ENCODE results near the gene MAP4K1.
A peak's percentile ranks its signal among the peaks of the same experiment; 100 is the strongest.

The MAP4K1 gene

DNA sequence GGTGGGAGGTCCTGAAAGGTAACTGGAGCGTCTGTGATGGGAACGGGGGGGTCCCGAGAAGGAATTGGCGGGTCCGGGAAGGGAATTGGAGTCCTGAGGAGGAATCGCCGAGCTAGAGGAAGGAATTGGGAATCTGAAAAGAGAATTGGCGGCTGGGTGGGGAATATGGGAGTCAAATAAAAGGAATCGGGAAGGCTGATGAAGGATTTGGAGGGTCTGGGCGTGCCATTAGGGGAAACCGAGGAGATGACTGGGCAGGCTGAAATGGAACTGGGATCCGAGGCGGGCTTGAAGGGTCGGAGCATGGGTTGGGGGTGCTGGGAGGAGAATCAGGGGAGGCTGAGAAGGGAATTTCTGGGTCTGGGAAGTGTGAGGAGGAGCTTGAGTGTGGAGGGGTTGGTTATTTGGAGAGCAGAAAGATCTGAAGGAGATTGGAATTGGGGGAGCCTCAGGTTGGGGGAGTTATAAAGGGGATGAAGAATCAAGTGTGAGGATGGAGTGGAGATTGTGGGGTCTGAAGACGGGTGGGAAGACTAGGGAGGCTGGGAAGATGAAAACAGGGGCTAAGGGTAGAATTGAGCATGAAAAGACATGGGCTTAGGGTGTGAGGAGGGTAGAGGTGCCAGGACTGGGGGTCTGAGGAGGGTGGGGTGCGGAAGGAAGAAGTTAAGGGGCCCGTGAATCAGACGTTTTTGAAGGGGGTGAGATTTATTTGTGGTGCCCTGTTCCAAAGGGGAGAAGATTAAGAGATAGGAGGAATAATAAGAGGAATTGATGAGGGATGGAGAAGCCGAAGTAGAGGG lies 30.4 kb upstream of the MAP4K1 start:
- H3F3A ChIP-seq (ENCODE audit: insufficient read depth, low read length) = no peaks in the 10 kb centered on the region
- no peaks in the 10 kb centered on the region for H3K27me3 ChIP-seq (replicated peaks; ENCODE audit: insufficient read depth, low read length)
- peak overlapping the region; percentile 98 for H3K4me3 ChIP-seq (ENCODE audit: low read length)
- peak overlapping the region; percentile 81 for H2AFZ ChIP-seq (ENCODE audit: low read length)
- peaks cover 11% of the 10 kb centered on the region for H4K20me1 ChIP-seq (ENCODE audit: insufficient read depth, low read length)
- H3K36me3 ChIP-seq (replicated peaks; ENCODE audit: insufficient read depth, low read length) = no peaks in the 10 kb centered on the region
- no peaks in the 10 kb centered on the region for H3K9me3 ChIP-seq (replicated peaks; ENCODE audit: insufficient read depth, low read length)
- H3K79me2 ChIP-seq (ENCODE audit: low read length) = peaks cover 57% of the 10 kb centered on the region
- H3K9me2 ChIP-seq (replicated peaks; ENCODE audit: insufficient read depth, low read length) = no peaks in the 10 kb centered on the region
- DNase-seq = no peak
- H3K4me1 ChIP-seq (ENCODE audit: low read length) = peaks cover 12% of the 10 kb centered on the region
- peak overlapping the region; percentile 95 for H3K9ac ChIP-seq (ENCODE audit: low read length)
- H3K27ac ChIP-seq (ENCODE audit: low read length) = no peak overlapping the region
- peak overlapping the region; percentile 98 for H3K4me2 ChIP-seq (ENCODE audit: low read depth, low read length)
- no peak for TF ChIP-seq EZH2 (optimal IDR thresholded peaks at IDR 0.05; ENCODE audit: low read depth, low read length)
- TF ChIP-seq, protein P1, sequence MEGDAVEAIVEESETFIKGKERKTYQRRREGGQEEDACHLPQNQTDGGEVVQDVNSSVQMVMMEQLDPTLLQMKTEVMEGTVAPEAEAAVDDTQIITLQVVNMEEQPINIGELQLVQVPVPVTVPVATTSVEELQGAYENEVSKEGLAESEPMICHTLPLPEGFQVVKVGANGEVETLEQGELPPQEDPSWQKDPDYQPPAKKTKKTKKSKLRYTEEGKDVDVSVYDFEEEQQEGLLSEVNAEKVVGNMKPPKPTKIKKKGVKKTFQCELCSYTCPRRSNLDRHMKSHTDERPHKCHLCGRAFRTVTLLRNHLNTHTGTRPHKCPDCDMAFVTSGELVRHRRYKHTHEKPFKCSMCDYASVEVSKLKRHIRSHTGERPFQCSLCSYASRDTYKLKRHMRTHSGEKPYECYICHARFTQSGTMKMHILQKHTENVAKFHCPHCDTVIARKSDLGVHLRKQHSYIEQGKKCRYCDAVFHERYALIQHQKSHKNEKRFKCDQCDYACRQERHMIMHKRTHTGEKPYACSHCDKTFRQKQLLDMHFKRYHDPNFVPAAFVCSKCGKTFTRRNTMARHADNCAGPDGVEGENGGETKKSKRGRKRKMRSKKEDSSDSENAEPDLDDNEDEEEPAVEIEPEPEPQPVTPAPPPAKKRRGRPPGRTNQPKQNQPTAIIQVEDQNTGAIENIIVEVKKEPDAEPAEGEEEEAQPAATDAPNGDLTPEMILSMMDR (IDR thresholded peaks at IDR 0.05; ENCODE audit: low read length) = no peak
- no peak for TF ChIP-seq EZH2phosphoT487 (IDR thresholded peaks at IDR 0.05; ENCODE audit: low read length)

DNA sequence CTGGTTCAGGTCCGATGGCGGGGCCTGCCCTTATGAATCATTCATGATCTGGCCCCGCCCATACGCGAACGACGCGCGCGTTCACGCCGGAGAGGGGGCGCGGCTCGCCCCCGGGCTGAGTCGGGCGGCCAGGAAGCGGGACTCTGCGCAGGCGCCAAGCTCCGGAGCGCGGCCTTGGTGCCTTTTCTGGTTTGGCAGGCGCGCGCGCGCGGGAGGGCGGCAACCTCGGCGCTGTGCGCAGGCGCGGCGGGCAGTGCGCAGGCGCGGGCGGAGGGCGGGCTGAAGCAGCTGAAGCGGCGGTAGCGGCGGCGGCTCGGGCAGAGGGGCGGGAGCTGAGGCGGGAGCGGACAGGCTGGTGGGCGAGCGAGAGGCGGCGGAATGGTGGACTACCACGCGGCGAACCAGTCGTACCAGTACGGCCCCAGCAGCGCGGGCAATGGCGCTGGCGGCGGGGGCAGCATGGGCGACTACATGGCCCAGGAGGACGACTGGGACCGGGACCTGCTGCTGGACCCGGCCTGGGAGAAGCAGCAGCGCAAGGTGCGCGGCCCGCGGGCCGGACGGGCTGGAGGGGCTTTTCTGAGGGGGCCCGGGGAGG lies 29.7 kb upstream of the MAP4K1 start, which contains the start of gene ACTN4:
Gene ACTN4, plus strand, starts transcription at position 282 of the 598 bp plus-strand sequence. Its CDS starts 97 bp downstream, at position 379.
- Histone ChIP-seq H2AFZ (ENCODE audit: low read length) (peak within 1 kb of the TSS; percentile 81), H3K27ac (ENCODE audit: low read length) (no peak within 1 kb of the TSS), H3K4me2 (ENCODE audit: low read depth, low read length) (peak within 1 kb of the TSS; percentile 98), H3K9me2 (replicated peaks; ENCODE audit: insufficient read depth, low read length) (no peaks in the 10 kb centered on the region), H3F3A (ENCODE audit: insufficient read depth, low read length) (no peaks in the 10 kb centered on the region), H3K4me1 (ENCODE audit: low read length) (peaks cover 12% of the 10 kb centered on the region), H3K36me3 (replicated peaks; ENCODE audit: insufficient read depth, low read length) (no peaks in the 10 kb centered on the region), H4K20me1 (ENCODE audit: insufficient read depth, low read length) (peaks cover 9% of the 10 kb centered on the region), H3K9ac (ENCODE audit: low read length) (peak within 1 kb of the TSS; percentile 95), H3K4me3 (ENCODE audit: low read length) (peak within 1 kb of the TSS; percentile 98), H3K79me2 (ENCODE audit: low read length) (peaks cover 50% of the 10 kb centered on the region), H3K27me3 (replicated peaks; ENCODE audit: insufficient read depth, low read length) (no peaks in the 10 kb centered on the region), H3K9me3 (replicated peaks; ENCODE audit: insufficient read depth, low read length) (no peaks in the 10 kb centered on the region)
- TF ChIP-seq, protein P1 (IDR thresholded peaks at IDR 0.05; ENCODE audit: low read length) = no peak
- no peak for TF ChIP-seq EZH2phosphoT487 (IDR thresholded peaks at IDR 0.05; ENCODE audit: low read length)
- no peak for TF ChIP-seq EZH2 (optimal IDR thresholded peaks at IDR 0.05; ENCODE audit: low read depth, low read length)
- peak; percentile 98 for DNase-seq

DNA sequence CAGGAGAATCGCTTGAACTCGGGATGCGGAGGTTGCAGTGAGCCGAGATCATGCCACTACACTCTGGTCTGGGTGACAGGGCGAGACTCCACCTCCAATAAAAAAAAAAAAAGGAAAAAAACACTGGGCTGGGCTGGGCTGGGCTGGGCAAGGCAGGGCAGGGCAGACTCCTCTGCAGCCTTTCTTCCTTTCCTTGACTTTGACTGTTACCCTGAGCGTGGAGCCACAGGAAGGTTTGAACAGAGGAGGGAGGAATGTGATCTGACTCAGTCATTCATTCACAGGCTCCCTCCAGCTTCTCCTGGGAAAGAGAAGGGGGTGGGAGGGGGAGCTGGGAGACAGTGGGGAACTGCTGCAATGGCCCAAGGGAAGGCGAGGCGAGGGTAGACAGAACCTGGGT lies 27.0 kb upstream of the MAP4K1 start:
- Histone ChIP-seq H3K4me2 (ENCODE audit: low read depth, low read length) (no peak overlapping the region), H3K27ac (ENCODE audit: low read length) (no peak overlapping the region), H3F3A (ENCODE audit: insufficient read depth, low read length) (no peaks in the 10 kb centered on the region), H4K20me1 (ENCODE audit: insufficient read depth, low read length) (peaks cover 3% of the 10 kb centered on the region), H3K27me3 (replicated peaks; ENCODE audit: insufficient read depth, low read length) (no peaks in the 10 kb centered on the region), H3K4me3 (ENCODE audit: low read length) (no peak overlapping the region), H3K4me1 (ENCODE audit: low read length) (0 out of 2 replicates have a peak, but pooled peaks cover 5% of the 10 kb centered on the region), H3K79me2 (ENCODE audit: low read length) (peaks cover 22% of the 10 kb centered on the region), H3K9ac (ENCODE audit: low read length) (no peak overlapping the region), H3K9me2 (replicated peaks; ENCODE audit: insufficient read depth, low read length) (no peaks in the 10 kb centered on the region), H3K36me3 (replicated peaks; ENCODE audit: insufficient read depth, low read length) (no peaks in the 10 kb centered on the region), H3K9me3 (replicated peaks; ENCODE audit: insufficient read depth, low read length) (no peaks in the 10 kb centered on the region), H2AFZ (ENCODE audit: low read length) (no peak overlapping the region)
- TF ChIP-seq, protein P1 (IDR thresholded peaks at IDR 0.05; ENCODE audit: low read length) = no peak
- no peak for TF ChIP-seq EZH2phosphoT487 (IDR thresholded peaks at IDR 0.05; ENCODE audit: low read length)
- TF ChIP-seq EZH2 (optimal IDR thresholded peaks at IDR 0.05; ENCODE audit: low read depth, low read length) = no peak
- DNase-seq = no peak

Measured in MM.1S (cell line).